H9 (cell line): ENCODE results near the gene CXXC5. TPM values are rescaled to one million over a fixed set of nuclear protein-coding genes. Genes with fewer than 3 reads are reported as not detected.

Experiments
- DNase-seq: peaks from one replicate; pipeline ENCODE4 v3.0.0-alpha.2; 2017
- H2AFZ ChIP-seq: one replicate; pipeline ENCODE4 v1.6.1; 2013; ENCODE audit warnings: mild to moderate bottlenecking, low read length, control low read depth, moderate library complexity
- H2AK5ac ChIP-seq: 2 replicates; pipeline ENCODE4 v1.6.1; 2013; ENCODE audit warnings: low read length, control low read depth, mixed read lengths; ENCODE audit not compliant: insufficient read length
- H2BK120ac ChIP-seq: one replicate; pipeline ENCODE4 v1.6.1; 2013; ENCODE audit warnings: low read depth, mild to moderate bottlenecking, low read length, control low read depth, inconsistent platforms; ENCODE audit not compliant: poor library complexity, severe bottlenecking
- H2BK12ac ChIP-seq: 2 replicates; pipeline ENCODE4 v1.6.1; 2013; ENCODE audit warnings: low read length, control low read depth, mixed read lengths, low read depth; ENCODE audit not compliant: insufficient read length
- H2BK15ac ChIP-seq: 2 replicates; pipeline ENCODE4 v1.6.1; 2013; ENCODE audit warnings: low read depth, low read length, control low read depth
- H2BK20ac ChIP-seq: one replicate; pipeline ENCODE4 v1.6.1; 2013; ENCODE audit warnings: low read depth, mild to moderate bottlenecking, low read length, control low read depth, inconsistent platforms; ENCODE audit not compliant: poor library complexity, severe bottlenecking
- H2BK5ac ChIP-seq: 2 replicates; pipeline ENCODE4 v1.6.1; 2013; ENCODE audit warnings: low read length, control low read depth, mixed read lengths; ENCODE audit not compliant: insufficient read length
- H3K14ac ChIP-seq: 2 replicates; pipeline ENCODE4 v1.6.1; 2013; ENCODE audit warnings: low read length, control low read depth; ENCODE audit not compliant: insufficient read depth
- H3K18ac ChIP-seq: 2 replicates; pipeline ENCODE4 v1.6.1; 2013; ENCODE audit warnings: low read depth, mild to moderate bottlenecking, mixed read lengths, low read length, control low read depth; ENCODE audit not compliant: insufficient read length
- H3K23ac ChIP-seq: 2 replicates; pipeline ENCODE4 v1.6.1; 2013; ENCODE audit warnings: low read length, control low read depth, mixed read lengths, low read depth; ENCODE audit not compliant: insufficient read length
- H3K23me2 ChIP-seq: 2 replicates; pipeline ENCODE4 v1.6.1; 2013; ENCODE audit warnings: low read depth, mild to moderate bottlenecking, mixed read lengths, low read length, control low read depth; ENCODE audit not compliant: insufficient read length, poor library complexity, severe bottlenecking
- H3K27ac ChIP-seq: 2 replicates; pipeline ENCODE4 v1.5.1; 2013; ENCODE audit warnings: low read length, control low read depth, mixed read lengths, low read depth; ENCODE audit not compliant: insufficient read length
- H3K27me3 ChIP-seq: 2 replicates; pipeline ENCODE4 v1.6.1; 2013; ENCODE audit warnings: low read length, control low read depth, inconsistent platforms; ENCODE audit not compliant: insufficient read depth
- H3K4ac ChIP-seq: 2 replicates; pipeline ENCODE4 v1.6.1; 2013; ENCODE audit warnings: low read depth, mild to moderate bottlenecking, control low read depth, inconsistent platforms, low read length, moderate library complexity
- H3K4me1 ChIP-seq: 2 replicates; pipeline ENCODE4 v1.6.1; 2013; ENCODE audit warnings: low read length, control low read depth, inconsistent platforms; ENCODE audit not compliant: insufficient read depth
- H3K4me2 ChIP-seq: 2 replicates; pipeline ENCODE4 v1.6.1; 2013; ENCODE audit warnings: low read length, control low read depth, mixed read lengths; ENCODE audit not compliant: insufficient read length, insufficient read depth
- H3K56ac ChIP-seq: 2 replicates; pipeline ENCODE4 v1.6.1; 2013; ENCODE audit warnings: low read depth, mild to moderate bottlenecking, mixed read lengths, low read length, control low read depth; ENCODE audit not compliant: insufficient read length
- H3K79me1 ChIP-seq: 2 replicates; pipeline ENCODE4 v1.6.1; 2013; ENCODE audit warnings: low read depth, mild to moderate bottlenecking, moderate library complexity, low read length, control low read depth, inconsistent platforms; ENCODE audit not compliant: insufficient read depth, poor library complexity, severe bottlenecking
- H3K79me2 ChIP-seq: 2 replicates; pipeline ENCODE4 v1.6.1; 2013; ENCODE audit warnings: low read length, control low read depth, inconsistent platforms; ENCODE audit not compliant: insufficient read depth
- H3K9ac ChIP-seq: 2 replicates; pipeline ENCODE4 v1.6.1; 2013; ENCODE audit warnings: low read length, control low read depth, mixed read lengths; ENCODE audit not compliant: insufficient read length; ENCODE audit errors: extremely low read depth
- H3K9me3 ChIP-seq: one replicate; pipeline ENCODE4 v1.6.1; 2013; ENCODE audit warnings: low read depth, low read length, inconsistent platforms; ENCODE audit not compliant: control insufficient read depth
- H3T11ph ChIP-seq: one replicate; pipeline ENCODE4 v1.6.1; 2013; ENCODE audit warnings: mild to moderate bottlenecking, low read length, control low read depth, inconsistent platforms
- H4K20me1 ChIP-seq: one replicate; pipeline ENCODE4 v1.6.1; 2013; ENCODE audit not compliant: control insufficient read depth, insufficient read length, insufficient read depth
- H4K5ac ChIP-seq: 2 replicates; pipeline ENCODE4 v1.6.1; 2013; ENCODE audit warnings: low read depth, mild to moderate bottlenecking, mixed read lengths, low read length, control low read depth; ENCODE audit not compliant: insufficient read length
- H4K8ac ChIP-seq: replicated peaks from 2 replicates; pipeline ENCODE4 v1.6.1; 2013; ENCODE audit warnings: low read length, control low read depth, mixed read lengths, low read depth; ENCODE audit not compliant: insufficient read length
- H4K91ac ChIP-seq: 2 replicates; pipeline ENCODE4 v1.6.1; 2013; ENCODE audit warnings: low read depth, mild to moderate bottlenecking, moderate library complexity, mixed read lengths, low read length, control low read depth; ENCODE audit not compliant: insufficient read length
- H3K27ac Mint-ChIP-seq, 3 experiments: 2 replicates in 2 of 3; 3 replicates in 1 of 3; pipeline ENCODE4 v1.8.0; 2020 to 2021; ENCODE audit warnings: mixed read lengths in 3 of 3, mild to moderate bottlenecking in 1 of 3, moderate library complexity in 1 of 3
- H3K27me3 Mint-ChIP-seq: 2 replicates; pipeline ENCODE4 v1.8.0; 2021; ENCODE audit warnings: low read depth, mild to moderate bottlenecking, moderate library complexity, mixed read lengths
- H3K36me3 Mint-ChIP-seq, 3 experiments: 2 replicates in 2 of 3; 3 replicates in 1 of 3; pipeline ENCODE4 v1.8.0; 2020 to 2021; ENCODE audit warnings: low read depth in 3 of 3, mixed read lengths in 3 of 3; ENCODE audit not compliant: insufficient read depth in 1 of 3
- H3K4me1 Mint-ChIP-seq, 2 experiments: 2 replicates each; pipeline ENCODE4 v1.8.0; 2020; ENCODE audit warnings: mixed read lengths in 2 of 2
- H3K4me3 Mint-ChIP-seq, 2 experiments: 2 replicates in 1 of 2; 3 replicates in 1 of 2; pipeline ENCODE4 v1.8.0; 2020 to 2021; ENCODE audit warnings: mild to moderate bottlenecking in 2 of 2, mixed read lengths in 2 of 2, moderate library complexity in 1 of 2
- H3K9me3 Mint-ChIP-seq, 2 experiments: 2 replicates in 1 of 2; 3 replicates in 1 of 2; pipeline ENCODE4 v1.8.0; 2020; ENCODE audit warnings: mild to moderate bottlenecking in 2 of 2, mixed read lengths in 2 of 2, moderate library complexity in 1 of 2
- WGBS: extraction: QIAGEN DNeasy Blood & Tissue Kit; methylation state at CpG from one replicate; pipeline ENCODE4 v1.1.7; 2013; ENCODE audit warnings: missing lambda C conversion rate, low lambda C conversion rate, mixed read lengths; ENCODE audit not compliant: insufficient read length; ENCODE audit errors: extremely low coverage; 5-methylcytosine and 5-hydroxymethylcytosine counted together
- total RNA-seq: library from RNA; stranded (reverse); gene quantifications from 2 replicates; pipeline ENCODE4 v1.2.1, GENCODE V29; 2021
- TF ChIP-seq, protein P1 (sequence below): fragments of 200-600 bp; sonication (generic); conservative IDR thresholded peaks from 3 replicates; pipeline ENCODE4 v1.8.0; 2021; ENCODE audit warnings: antibody characterized with exemption, mild to moderate bottlenecking

CXXC5 gene
- total RNA-seq, 1 experiment from 2014 or later, result 105 TPM

DNA sequence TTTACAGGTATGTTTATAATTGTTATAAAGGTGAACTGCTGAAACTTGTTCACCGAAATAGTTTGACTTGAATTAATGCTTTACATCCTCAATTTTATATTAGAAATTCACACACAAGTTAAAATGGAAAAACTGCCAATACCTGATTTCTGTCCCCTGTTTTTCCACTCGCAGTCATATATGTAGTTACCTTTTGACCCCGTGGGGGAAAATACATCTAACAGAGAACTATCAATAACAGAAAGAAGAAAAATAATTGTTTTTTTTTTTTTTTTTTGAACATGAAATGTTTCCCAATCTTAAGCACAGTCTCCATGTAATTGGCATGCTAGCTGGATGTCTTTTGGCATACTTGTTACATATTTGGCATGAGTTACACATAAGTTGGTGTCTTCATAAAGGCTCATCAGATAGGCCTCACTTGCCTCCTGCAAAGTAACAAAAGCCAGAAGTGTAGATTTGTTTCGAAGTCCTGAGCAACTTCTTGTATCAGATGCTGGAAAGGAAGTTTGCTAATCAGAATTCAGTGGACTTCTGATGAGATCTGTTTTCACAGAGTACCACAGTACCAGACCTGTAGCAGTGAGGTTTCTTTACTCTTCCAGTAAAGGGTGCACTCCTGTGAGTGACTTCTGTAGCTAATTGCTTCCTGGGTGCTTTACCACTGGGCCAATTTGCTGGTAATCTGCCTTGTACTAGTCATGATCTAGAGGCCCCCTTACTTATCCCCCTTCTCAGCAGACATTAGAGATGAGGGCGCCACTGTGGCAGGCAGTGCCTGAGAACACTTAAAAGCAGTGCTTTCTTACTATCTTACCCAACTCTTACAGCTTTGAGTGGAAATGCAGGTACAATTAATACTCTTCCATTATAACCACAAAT lies 36.2 kb upstream of the CXXC5 start:
- no peak overlapping the region for H3T11ph ChIP-seq
- no peak for DNase-seq
- no peak overlapping the region for H3K14ac ChIP-seq
- H2BK120ac ChIP-seq, result no peak overlapping the region
- H3K4me2 ChIP-seq, result no peak overlapping the region
- H2BK20ac ChIP-seq, result no peak overlapping the region
- H4K5ac ChIP-seq, result no peak overlapping the region
- no peaks in the 10 kb centered on the region for H3K79me2 ChIP-seq
- no peak overlapping the region for H2BK15ac ChIP-seq
- H3K9ac ChIP-seq, result no peak overlapping the region
- Mint-ChIP-seq H3K4me1 (peaks cover 3 to 4% of the 10 kb centered on the region in 2 experiments; a peak in 1 of 4 replicates), H3K4me3 (no peak overlapping the region), H3K27me3 (no peaks in the 10 kb centered on the region), H3K27ac (peak overlapping the region in 2 of 3 experiments; percentile 33 to 75; a peak in 2 of 7 replicates), H3K9me3 (no peaks in the 10 kb centered on the region), H3K36me3 (peaks cover 2 to 47% (median 25%) of the 10 kb centered on the region in 3 experiments; a peak in 5 of 7 replicates)
- no peak overlapping the region for H2AFZ ChIP-seq
- H3K79me1 ChIP-seq, result no peaks in the 10 kb centered on the region
- no peak overlapping the region for H3K4ac ChIP-seq
- no peaks in the 10 kb centered on the region for H3K9me3 ChIP-seq
- no peaks in the 10 kb centered on the region for H3K4me1 ChIP-seq
- no peak overlapping the region for H4K91ac ChIP-seq
- no peak overlapping the region for H3K27ac ChIP-seq
- no peaks in the 10 kb centered on the region for H3K27me3 ChIP-seq
- no peak overlapping the region for H3K56ac ChIP-seq
- TF ChIP-seq, protein P1, sequence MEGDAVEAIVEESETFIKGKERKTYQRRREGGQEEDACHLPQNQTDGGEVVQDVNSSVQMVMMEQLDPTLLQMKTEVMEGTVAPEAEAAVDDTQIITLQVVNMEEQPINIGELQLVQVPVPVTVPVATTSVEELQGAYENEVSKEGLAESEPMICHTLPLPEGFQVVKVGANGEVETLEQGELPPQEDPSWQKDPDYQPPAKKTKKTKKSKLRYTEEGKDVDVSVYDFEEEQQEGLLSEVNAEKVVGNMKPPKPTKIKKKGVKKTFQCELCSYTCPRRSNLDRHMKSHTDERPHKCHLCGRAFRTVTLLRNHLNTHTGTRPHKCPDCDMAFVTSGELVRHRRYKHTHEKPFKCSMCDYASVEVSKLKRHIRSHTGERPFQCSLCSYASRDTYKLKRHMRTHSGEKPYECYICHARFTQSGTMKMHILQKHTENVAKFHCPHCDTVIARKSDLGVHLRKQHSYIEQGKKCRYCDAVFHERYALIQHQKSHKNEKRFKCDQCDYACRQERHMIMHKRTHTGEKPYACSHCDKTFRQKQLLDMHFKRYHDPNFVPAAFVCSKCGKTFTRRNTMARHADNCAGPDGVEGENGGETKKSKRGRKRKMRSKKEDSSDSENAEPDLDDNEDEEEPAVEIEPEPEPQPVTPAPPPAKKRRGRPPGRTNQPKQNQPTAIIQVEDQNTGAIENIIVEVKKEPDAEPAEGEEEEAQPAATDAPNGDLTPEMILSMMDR, result no peak
- no peak overlapping the region for H2AK5ac ChIP-seq
- no peak overlapping the region for H2BK5ac ChIP-seq
- H2BK12ac ChIP-seq, result no peak overlapping the region
- WGBS, result no CpG with 5 or more reads among the region's 5 CpGs
- H4K20me1 ChIP-seq, result no peaks in the 10 kb centered on the region
- no peaks in the 10 kb centered on the region for H3K23me2 ChIP-seq
- no peak overlapping the region for H4K8ac ChIP-seq
- H3K23ac ChIP-seq, result no peak overlapping the region
- H3K18ac ChIP-seq, result no peak overlapping the region
